ENCODE data around the gene CERKL.
A peak's percentile ranks its signal among the peaks of the same experiment; 100 is the strongest.

The CERKL gene

DNA sequence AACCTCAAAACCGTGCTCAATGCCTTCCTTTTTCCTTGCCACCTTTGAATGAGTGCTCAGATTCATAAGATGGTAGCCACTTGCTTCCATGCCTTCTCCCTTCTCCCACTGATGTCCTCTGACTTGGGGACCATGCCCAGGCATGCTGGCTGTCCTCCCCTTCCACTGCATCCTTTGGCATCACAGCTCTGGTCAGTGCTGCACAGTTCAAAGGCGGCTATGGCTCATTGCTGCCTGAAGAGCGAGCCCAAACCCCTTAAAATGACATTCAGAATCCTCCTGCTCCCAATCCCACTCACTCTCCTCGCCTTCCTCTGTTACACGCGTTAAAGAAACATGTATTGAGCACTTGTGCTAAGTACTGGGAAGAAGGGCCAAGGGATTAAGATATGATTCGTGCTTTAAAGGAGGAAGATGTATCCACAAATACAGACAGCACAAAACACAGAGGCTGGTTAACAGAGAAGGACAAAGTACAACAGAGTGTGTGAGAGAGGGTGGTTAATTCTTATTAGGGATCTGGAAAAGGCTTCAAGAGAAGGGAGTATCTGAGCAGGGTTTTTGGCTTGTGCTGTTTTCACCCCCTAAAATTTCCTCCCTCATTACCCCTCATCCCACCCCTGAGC lies 81.8 kb downstream of the CERKL start:
- H3K4me3 ChIP-seq (ENCODE audit: low read length): no peak overlapping the region
- DNase-seq (ENCODE audit: low read depth): no peak
- TF ChIP-seq, protein P1, sequence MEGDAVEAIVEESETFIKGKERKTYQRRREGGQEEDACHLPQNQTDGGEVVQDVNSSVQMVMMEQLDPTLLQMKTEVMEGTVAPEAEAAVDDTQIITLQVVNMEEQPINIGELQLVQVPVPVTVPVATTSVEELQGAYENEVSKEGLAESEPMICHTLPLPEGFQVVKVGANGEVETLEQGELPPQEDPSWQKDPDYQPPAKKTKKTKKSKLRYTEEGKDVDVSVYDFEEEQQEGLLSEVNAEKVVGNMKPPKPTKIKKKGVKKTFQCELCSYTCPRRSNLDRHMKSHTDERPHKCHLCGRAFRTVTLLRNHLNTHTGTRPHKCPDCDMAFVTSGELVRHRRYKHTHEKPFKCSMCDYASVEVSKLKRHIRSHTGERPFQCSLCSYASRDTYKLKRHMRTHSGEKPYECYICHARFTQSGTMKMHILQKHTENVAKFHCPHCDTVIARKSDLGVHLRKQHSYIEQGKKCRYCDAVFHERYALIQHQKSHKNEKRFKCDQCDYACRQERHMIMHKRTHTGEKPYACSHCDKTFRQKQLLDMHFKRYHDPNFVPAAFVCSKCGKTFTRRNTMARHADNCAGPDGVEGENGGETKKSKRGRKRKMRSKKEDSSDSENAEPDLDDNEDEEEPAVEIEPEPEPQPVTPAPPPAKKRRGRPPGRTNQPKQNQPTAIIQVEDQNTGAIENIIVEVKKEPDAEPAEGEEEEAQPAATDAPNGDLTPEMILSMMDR (conservative IDR thresholded peaks at IDR 0.05; ENCODE audit: low read length): no peak

DNA sequence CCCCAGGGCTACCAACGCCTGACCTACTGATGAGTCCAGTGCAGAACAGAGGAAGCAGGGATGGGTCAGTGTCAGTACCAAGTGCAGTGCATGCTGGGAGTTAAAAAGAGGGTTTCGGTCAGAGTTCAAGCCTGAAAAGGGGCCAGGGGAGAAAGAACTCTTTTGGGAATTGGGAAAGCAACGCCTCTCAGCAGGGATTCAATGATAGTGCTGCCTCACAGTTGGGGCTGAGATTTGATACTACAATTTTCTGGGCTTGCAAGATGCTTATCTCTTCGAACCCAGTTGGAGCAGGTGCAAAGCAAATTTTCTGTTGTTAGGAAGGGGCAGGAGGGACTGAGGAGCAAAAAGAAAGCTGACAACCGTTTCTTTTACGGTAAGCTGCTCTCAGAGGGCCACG lies 82.6 kb downstream of the CERKL start:
- no peak overlapping the region for H3K4me3 ChIP-seq (ENCODE audit: low read length)
- TF ChIP-seq, protein P1 (conservative IDR thresholded peaks at IDR 0.05; ENCODE audit: low read length): no peak
- DNase-seq (ENCODE audit: low read depth): no peak

DNA sequence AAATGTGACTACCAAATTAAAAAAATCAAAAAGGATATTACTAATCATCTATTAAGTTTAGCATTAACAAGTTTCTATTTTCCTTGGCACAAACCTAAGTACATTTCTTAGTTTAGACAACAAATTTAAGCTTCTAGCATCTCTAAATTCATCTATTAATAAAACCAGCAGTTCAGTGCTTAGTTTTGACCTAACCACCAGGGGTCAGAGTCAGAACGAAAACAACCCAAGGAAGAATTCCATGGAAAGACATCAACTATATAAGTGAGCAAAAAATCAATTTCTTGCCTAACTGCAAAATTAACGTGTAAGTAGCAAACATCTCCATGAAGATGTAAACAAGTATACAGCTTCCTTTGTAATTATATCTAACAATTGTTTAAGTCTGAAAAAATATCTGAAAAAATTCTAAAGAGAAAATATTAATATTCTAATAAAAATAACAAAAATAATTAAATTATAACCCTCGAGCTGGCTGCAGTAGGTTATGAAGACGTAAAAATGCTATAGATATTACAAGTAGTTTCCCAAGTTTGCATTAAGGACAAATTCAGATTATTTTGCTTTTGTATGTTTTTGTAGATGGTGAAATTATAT lies 83.7 kb downstream of the CERKL start:
- TF ChIP-seq, protein P1 (conservative IDR thresholded peaks at IDR 0.05; ENCODE audit: low read length): peak; percentile 73
- peak; percentile 33 for DNase-seq (ENCODE audit: low read depth)
- H3K4me3 ChIP-seq (ENCODE audit: low read length): no peak overlapping the region

DNA sequence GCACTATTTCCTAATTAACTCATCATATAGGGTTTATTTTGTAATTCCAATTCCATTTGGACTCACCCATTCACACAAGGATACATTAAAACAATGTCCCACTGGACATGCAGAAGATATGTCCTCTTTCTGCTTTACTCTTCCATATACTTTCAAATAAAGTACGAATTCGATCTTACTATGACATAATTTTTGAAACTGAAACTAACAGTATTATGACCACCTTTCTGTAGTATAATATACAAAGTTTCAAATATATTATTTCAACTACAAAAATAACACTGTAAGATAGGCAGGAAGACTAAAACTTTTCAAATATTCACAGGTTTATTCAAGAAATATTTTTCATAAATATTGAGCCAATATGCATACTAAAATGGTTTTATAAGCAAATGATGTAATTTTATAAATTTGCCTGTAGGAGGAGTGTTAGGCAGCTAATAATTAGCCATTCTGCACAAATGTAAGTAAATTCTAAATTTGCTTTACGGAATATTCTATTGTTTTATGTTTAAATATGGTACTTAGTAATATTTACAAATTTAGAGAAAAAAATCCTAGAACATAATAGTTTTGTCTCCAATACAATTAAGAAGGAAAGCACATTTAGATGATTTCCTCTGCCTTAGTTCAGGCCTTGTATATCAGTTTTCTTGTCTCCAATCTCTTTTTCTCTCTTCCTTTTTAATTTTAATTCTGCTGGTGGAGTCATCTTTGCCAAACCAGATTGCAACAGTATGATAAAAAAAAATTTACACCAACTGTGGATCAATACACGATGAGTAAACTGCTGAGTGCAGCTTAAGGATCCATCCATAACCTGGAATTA lies 85.9 kb downstream of the CERKL start:
- TF ChIP-seq, protein P1 (conservative IDR thresholded peaks at IDR 0.05; ENCODE audit: low read length): peak; percentile 49
- DNase-seq (ENCODE audit: low read depth): peak; percentile 17

DNA sequence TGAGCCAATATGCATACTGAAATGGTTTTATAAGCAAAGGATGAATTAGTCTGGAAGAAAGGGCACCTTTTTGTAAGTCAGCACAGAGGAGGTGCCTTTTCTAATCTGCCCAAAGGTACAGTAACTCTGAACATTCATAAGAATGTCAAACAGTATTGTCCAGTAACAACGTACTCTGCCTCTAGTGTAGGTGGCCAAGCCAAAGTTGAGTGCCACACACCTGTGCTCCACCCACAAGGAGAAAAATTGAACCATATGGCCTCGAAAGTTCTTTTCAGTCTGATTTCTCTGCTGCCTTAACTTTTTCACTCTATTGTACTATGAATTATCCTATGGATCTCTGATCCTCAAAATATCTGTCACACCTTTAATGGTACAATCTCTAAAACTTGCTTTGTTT lies 86.8 kb downstream of the CERKL start:
- DNase-seq (ENCODE audit: low read depth): no peak
- TF ChIP-seq, protein P1 (conservative IDR thresholded peaks at IDR 0.05; ENCODE audit: low read length): no peak
- no peak overlapping the region for H3K4me3 ChIP-seq (ENCODE audit: low read length)

More for the DNA sequence above, 85.9 kb downstream of the CERKL start:
- H3K4me3 ChIP-seq (ENCODE audit: low read length): no peak overlapping the region

DNA sequence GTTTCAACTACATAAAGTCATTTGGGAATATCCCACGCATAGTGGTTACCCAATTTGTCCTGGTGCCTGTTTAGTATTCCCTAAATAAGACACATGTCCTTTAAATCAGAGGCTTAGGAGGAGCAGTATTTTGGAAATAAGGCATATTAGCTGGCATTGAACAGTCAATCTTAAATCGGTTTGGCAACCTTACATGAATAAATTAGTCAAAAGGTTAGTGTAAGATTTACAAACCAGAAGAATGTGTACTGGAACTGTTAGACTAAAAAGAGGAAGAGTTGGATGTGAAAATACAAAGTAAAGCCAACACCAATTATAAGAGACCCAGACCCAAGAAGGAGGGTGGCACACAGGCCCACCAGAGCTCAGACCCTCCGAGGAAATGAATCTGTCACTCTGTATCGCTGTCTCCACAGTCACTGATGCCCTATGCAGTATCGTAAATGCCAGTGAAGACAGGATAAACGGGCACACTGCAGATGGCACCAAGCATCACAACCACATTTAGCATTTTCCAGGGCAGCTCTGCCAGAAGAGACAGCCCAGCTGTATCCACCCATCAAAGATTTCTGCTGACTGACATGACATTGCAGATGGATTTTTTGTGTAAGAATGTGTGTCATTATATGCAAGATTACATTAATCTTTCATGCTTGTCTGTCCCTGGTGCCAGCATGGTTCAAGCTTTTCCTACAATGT lies 90.4 kb downstream of the CERKL start:
- no peak overlapping the region for H3K4me3 ChIP-seq (ENCODE audit: low read length)
- TF ChIP-seq, protein P1 (conservative IDR thresholded peaks at IDR 0.05; ENCODE audit: low read length): no peak
- no peak for DNase-seq (ENCODE audit: low read depth)

All from AG10803 (cell line).